K562 (cell line): ENCODE measurements around the gene PKHD1.

ENCODE experiments used
- BDP1 ChIP-seq: IDR thresholded peaks from 3 replicates; pipeline ENCODE4 v1.6.1; 2011; ENCODE audit not compliant: insufficient read length, insufficient read depth
- BRCA1 ChIP-seq, 2 experiments: fragments of 450-650 bp in 1 of 2; sonication (generic) in 1 of 2; formaldehyde crosslinking in 1 of 2; IDR thresholded peaks; 2 replicates each; pipeline versions ENCODE4 v1.5.0 to v1.6.1; 2017 to 2020; ENCODE audit warnings: mild to moderate bottlenecking in 1 of 2, missing genetic modification reagents in 1 of 2
- BRD4 ChIP-seq: fragments of 200-600 bp; sonication (generic); IDR thresholded peaks from 2 replicates; pipeline ENCODE4 v1.6.1; 2017; ENCODE audit warnings: inconsistent platforms
- CTCF ChIP-seq, 3 experiments: IDR thresholded peaks in 2 of 3; conservative IDR thresholded peaks in 1 of 3; 2 replicates each; pipeline ENCODE4 v1.5.1; 2011 to 2012; ENCODE audit warnings: low read length in 3 of 3, mild to moderate bottlenecking in 3 of 3, control low read depth in 2 of 3, improper control_type of control experiment in 1 of 3, inconsistent platforms in 1 of 3, low read depth in 1 of 3, mixed read lengths in 1 of 3, moderate library complexity in 1 of 3; ENCODE audit not compliant: insufficient read depth in 2 of 3
- DNMT1 ChIP-seq: fragments of 450-650 bp; IDR thresholded peaks from 2 replicates; pipeline ENCODE4 v1.6.1; 2016; ENCODE audit warnings: antibody characterized with exemption, mild to moderate bottlenecking
- MYC ChIP-seq, 2 experiments: fragments of 250-450 bp in 1 of 2; sonication (Bioruptor Pico) in 1 of 2; IDR thresholded peaks; 2 replicates each; pipeline versions ENCODE4 v1.5.1 to v1.6.1; 2012 to 2021; ENCODE audit warnings: low read depth in 2 of 2, borderline replicate concordance in 1 of 2, improper control_type of control experiment in 1 of 2, low read length in 1 of 2, mild to moderate bottlenecking in 1 of 2, moderate library complexity in 1 of 2
- PRMT5 ChIP-seq: sonication (generic); formaldehyde crosslinking; IDR thresholded peaks from 2 replicates; pipeline ENCODE4 v1.5.0; 2020; ENCODE audit warnings: missing genetic modification reagents
- RAD21 ChIP-seq, 2 experiments: fragments of 250-450 bp in 1 of 2; fragments of 450-650 bp in 1 of 2; sonication (Bioruptor Pico) in 1 of 2; formaldehyde crosslinking in 1 of 2; IDR thresholded peaks in 1 of 2; conservative IDR thresholded peaks in 1 of 2; 2 replicates each; pipeline versions ENCODE4 v1.4.0 to v1.8.0; 2020 to 2022; ENCODE audit warnings: mild to moderate bottlenecking in 2 of 2, moderate library complexity in 1 of 2
- REST ChIP-seq, 2 experiments: fragments of 450-650 bp; formaldehyde crosslinking in 1 of 2; IDR thresholded peaks; 2 replicates each; pipeline versions ENCODE4 v1.4.0 to v1.6.1; 2014 to 2020; ENCODE audit warnings: mild to moderate bottlenecking in 2 of 2, borderline replicate concordance in 1 of 2, low read depth in 1 of 2
- RREB1 ChIP-seq: fragments of 250-450 bp; sonication (Bioruptor Pico); IDR thresholded peaks from 2 replicates; pipeline ENCODE4 v1.4.0; 2020
- TBL1XR1 ChIP-seq, 2 experiments: IDR thresholded peaks; 2 replicates each; pipeline ENCODE4 v1.6.1; 2012; ENCODE audit warnings: improper control_type of control experiment in 2 of 2, low read length in 2 of 2, mild to moderate bottlenecking in 1 of 2
- ZBTB43 ChIP-seq: sonication (generic); formaldehyde crosslinking; IDR thresholded peaks from 2 replicates; pipeline ENCODE4 v1.8.0; 2023; ENCODE audit warnings: mild to moderate bottlenecking, missing genetic modification reagents
- ZNF3 ChIP-seq: fragments of 250-450 bp; sonication (Bioruptor Pico); IDR thresholded peaks from 2 replicates; pipeline ENCODE4 v1.5.0; 2021; ENCODE audit warnings: mild to moderate bottlenecking, moderate library complexity
- ZNF431 ChIP-seq: sonication (generic); formaldehyde crosslinking; IDR thresholded peaks from 2 replicates; pipeline ENCODE4 v1.8.0; 2022; ENCODE audit warnings: mild to moderate bottlenecking, missing genetic modification reagents

- TF ChIP-seq RAD21 (CRISPR knock-in tag; conservative IDR thresholded peaks at IDR 0.05 in 1 of 2, IDR thresholded peaks at IDR 0.05 in 1 of 2), result no peak
- TF ChIP-seq BRD4, result no peak
- no peak for TF ChIP-seq MYC (IDR thresholded peaks at IDR 0.05; ENCODE audit: low read depth, low read length)
- TF ChIP-seq MYC (CRISPR knock-in tag; IDR thresholded peaks at IDR 0.05; ENCODE audit: borderline replicate concordance, low read depth), result no peak
- TF ChIP-seq PRMT5 (CRISPR knock-in tag), result no peak
- no peak for TF ChIP-seq BRCA1 (IDR thresholded peaks at IDR 0.05)
- no peak for TF ChIP-seq BRCA1 (CRISPR knock-in tag; IDR thresholded peaks at IDR 0.05)
- no peak for TF ChIP-seq DNMT1
- TF ChIP-seq RREB1 (CRISPR knock-in tag), result no peak
- no peak for TF ChIP-seq ZNF431 (CRISPR knock-in tag)
- no peak for TF ChIP-seq CTCF (IDR thresholded peaks at IDR 0.05 in 2 of 3, conservative IDR thresholded peaks at IDR 0.05 in 1 of 3; ENCODE audit: insufficient read depth in 2 of 3, low read depth in 1 of 3, low read length in 3 of 3)
- no peak for TF ChIP-seq BDP1
- TF ChIP-seq ZBTB43 (CRISPR knock-in tag), result no peak
- TF ChIP-seq ZNF3, result no peak
- TF ChIP-seq TBL1XR1 (IDR thresholded peaks at IDR 0.05; ENCODE audit: low read length in 2 of 2), result no peak
- no peak for TF ChIP-seq REST (IDR thresholded peaks at IDR 0.05; ENCODE audit: borderline replicate concordance)
- TF ChIP-seq REST (CRISPR knock-in tag; IDR thresholded peaks at IDR 0.05; ENCODE audit: low read depth), result no peak
Measured at GRCh38 chr6:52074716-52075115, 12.7 kb downstream of the PKHD1 start.
